ENCODE measurements around the gene OPRM1. TPM values are rescaled to one million over a fixed set of nuclear protein-coding genes. Genes with fewer than 3 reads are reported as not detected.
"Not testable (repeated sequence)": the region's sequence is repeated elsewhere in the genome, so short reads cannot be mapped to it uniquely, and the experiment has no call there.

Gene OPRM1
- total RNA-seq, 2 experiments from 2014 or later: not detected

DNA sequence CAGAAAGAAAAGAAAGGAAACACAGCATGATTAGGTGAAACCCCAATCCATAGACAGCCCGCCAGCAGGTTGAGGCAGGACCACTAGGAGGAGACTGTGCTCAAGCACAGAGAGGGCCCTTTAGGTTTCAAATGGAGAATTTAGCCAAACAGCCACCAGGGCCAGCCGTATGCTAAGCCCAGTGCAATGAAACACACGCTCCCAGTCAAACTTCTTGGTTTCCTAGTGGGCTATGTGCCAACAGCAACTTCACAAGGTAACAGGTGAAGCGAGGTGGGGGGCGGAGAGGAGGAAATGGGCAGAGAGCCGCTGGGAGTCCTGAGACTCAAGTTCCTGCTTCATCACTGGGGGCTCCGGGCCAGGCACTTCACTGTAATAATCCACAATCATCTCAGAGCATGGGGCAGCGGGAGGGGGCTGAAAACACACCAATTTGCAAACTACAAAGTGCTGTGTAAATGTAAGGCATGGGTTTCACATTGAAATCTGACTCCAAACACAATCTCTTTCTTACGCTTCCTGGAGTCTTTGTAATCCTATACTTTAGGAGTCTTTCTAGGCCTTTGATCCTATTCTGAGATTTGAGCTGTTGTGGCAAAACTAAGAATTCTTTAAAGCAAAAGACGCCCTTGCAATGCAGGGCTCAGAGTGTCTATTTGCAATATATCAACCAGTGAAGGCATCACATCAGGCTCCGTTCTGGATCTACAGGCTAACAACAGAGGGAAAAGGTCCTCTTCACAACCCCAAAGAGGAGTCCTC is 117.3 kb downstream of the OPRM1 start:
- Mint-ChIP-seq H3K9me3 (no peaks in the 10 kb centered on the region), H3K27ac (peak overlapping the region; percentile 86), H3K36me3 (peaks cover 12% of the 10 kb centered on the region), H3K4me1 (peaks cover 48% of the 10 kb centered on the region), H3K4me3 (peak overlapping the region; percentile 62), H3K27me3 (no peaks in the 10 kb centered on the region)
- peak; percentile 65 for DNase-seq

DNA sequence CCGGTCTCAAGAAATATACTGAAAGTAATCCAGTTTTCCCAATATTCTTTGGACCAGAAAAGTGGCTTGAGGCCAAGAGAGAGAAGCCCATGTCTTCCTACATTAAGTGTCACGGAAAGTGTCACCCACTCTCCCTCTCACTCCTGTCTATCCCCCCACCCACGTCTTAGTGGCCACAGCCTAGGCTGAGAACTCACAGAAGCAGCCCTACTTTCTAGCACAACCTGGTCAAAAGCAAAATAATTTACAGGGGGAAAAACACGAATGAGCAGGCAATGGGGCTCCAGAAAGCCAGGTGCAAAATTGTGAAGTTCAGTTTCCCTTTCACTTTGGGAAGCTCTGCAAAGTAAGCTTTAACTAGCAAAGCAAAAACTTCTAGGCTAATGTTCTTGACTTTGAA is 118.0 kb downstream of the OPRM1 start:
- H3K4me1 Mint-ChIP-seq: peaks cover 48% of the 10 kb centered on the region

DNA sequence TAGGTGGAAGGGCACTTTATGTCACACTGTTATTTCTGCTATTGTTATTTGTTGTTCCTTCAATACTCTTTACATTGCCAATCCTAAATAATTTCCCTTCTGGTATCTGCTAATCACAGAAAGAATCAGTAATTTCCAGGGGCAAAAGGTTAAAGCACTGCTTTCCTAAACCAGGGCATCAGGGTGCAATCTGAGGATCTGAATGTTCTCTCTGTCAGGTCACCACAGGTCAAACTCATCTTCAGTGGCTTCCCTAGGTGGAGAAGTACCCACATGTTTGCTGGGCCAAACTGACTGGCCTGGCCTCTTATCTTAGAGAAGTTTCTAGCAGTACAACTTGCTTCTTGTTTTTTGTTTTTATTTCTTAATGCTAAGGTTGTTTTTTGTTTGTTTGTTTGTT is 118.7 kb downstream of the OPRM1 start:
- H3K27me3 Mint-ChIP-seq: no peaks in the 10 kb centered on the region
- DNase-seq: no peak
- peak overlapping the region; percentile 62 for H3K4me3 Mint-ChIP-seq
- H3K27ac Mint-ChIP-seq: peak overlapping the region; percentile 86
- peaks cover 12% of the 10 kb centered on the region for H3K36me3 Mint-ChIP-seq
- no peaks in the 10 kb centered on the region for H3K9me3 Mint-ChIP-seq
- peaks cover 48% of the 10 kb centered on the region for H3K4me1 Mint-ChIP-seq

More for the DNA sequence above, 118.0 kb downstream of the OPRM1 start:
- H3K27ac Mint-ChIP-seq: peak overlapping the region; percentile 86
- peak; percentile 39 for DNase-seq
- no peaks in the 10 kb centered on the region for H3K9me3 Mint-ChIP-seq
- H3K36me3 Mint-ChIP-seq: peaks cover 12% of the 10 kb centered on the region
- H3K4me3 Mint-ChIP-seq: peak overlapping the region; percentile 62
- H3K27me3 Mint-ChIP-seq: no peaks in the 10 kb centered on the region

GRCh38 chr6:154159126-154159525 is 120.1 kb downstream of the OPRM1 start:
- no peak for DNase-seq
- H3K4me1 Mint-ChIP-seq: peaks cover 49% of the 10 kb centered on the region
- no peaks in the 10 kb centered on the region for H3K9me3 Mint-ChIP-seq
- H3K36me3 Mint-ChIP-seq: peaks cover 12% of the 10 kb centered on the region
- H3K4me3 Mint-ChIP-seq: no peak overlapping the region
- no peaks in the 10 kb centered on the region for H3K27me3 Mint-ChIP-seq
- no peak overlapping the region for H3K27ac Mint-ChIP-seq

DNA sequence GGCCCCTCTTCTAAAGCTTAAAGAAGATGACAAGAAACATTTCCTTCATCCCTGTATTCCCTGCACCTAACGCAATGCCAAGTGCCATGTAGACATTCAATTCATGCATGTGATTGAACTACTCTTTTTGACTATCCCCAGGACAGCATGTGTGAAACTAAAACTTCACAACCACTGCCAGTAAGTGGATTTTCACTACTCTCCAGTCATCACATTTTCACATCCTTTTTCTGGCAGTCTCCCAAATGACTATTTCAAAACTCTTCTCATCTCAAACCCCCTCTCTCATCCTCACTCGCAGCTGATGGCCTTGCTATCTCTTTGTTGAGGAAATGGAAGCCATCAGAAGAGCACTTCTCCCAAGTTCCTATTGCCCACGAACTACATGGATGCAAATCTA is 122.6 kb downstream of the OPRM1 start:
- no peak for DNase-seq

GRCh38 chr6:154164397-154164796 is 125.4 kb downstream of the OPRM1 start:
- Mint-ChIP-seq H3K4me1 (peaks cover 38% of the 10 kb centered on the region), H3K27ac (no peak overlapping the region), H3K9me3 (peaks cover 2% of the 10 kb centered on the region), H3K36me3 (peaks cover 41% of the 10 kb centered on the region), H3K27me3 (no peaks in the 10 kb centered on the region), H3K4me3 (no peak overlapping the region)
- DNase-seq: no peak

More for the DNA sequence above, 122.6 kb downstream of the OPRM1 start:
- no peak overlapping the region for H3K27ac Mint-ChIP-seq
- peaks cover 29% of the 10 kb centered on the region for H3K36me3 Mint-ChIP-seq
- H3K27me3 Mint-ChIP-seq: no peaks in the 10 kb centered on the region
- peaks cover 2% of the 10 kb centered on the region for H3K9me3 Mint-ChIP-seq
- peaks cover 45% of the 10 kb centered on the region for H3K4me1 Mint-ChIP-seq
- H3K4me3 Mint-ChIP-seq: no peak overlapping the region

GRCh38 chr6:154165478-154165877 is 126.4 kb downstream of the OPRM1 start:
- Mint-ChIP-seq H3K4me1 (peaks cover 42% of the 10 kb centered on the region), H3K27ac (no peak overlapping the region), H3K27me3 (no peaks in the 10 kb centered on the region), H3K36me3 (peaks cover 41% of the 10 kb centered on the region), H3K9me3 (peaks cover 2% of the 10 kb centered on the region), H3K4me3 (no peak overlapping the region)
- no peak for DNase-seq

- H3K36me3 Mint-ChIP-seq: peaks cover 46% of the 10 kb centered on the region
- H3K4me1 Mint-ChIP-seq: peaks cover 40% of the 10 kb centered on the region
- no peak for DNase-seq
Observed at GRCh38 chr6:154166140-154166539, 127.1 kb downstream of the OPRM1 start.

DNA sequence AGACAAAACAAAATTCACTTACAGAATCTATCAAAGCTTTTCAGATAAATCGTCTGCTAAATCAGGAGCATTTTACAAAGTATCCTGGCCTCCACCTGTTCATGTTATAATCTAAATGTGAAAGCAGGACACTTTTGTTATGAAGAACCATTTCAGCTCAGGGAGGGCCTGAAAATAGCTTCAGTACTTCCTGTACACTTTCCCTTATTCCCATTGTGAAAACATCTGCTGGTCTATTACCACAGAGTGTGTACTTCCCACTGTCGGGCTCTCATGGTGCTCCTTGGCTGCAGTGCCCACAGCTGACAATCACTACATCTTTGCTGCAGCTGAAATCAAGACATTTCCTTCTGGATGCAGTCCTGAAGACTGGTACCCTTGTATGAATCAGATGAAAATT is 128.1 kb downstream of the OPRM1 start:
- Mint-ChIP-seq H3K27ac (no peak overlapping the region), H3K4me1 (peaks cover 41% of the 10 kb centered on the region), H3K36me3 (peaks cover 53% of the 10 kb centered on the region)

More at GRCh38 chr6:154166140-154166539, 127.1 kb downstream of the OPRM1 start:
- peak overlapping the region; percentile 54 for H3K27ac Mint-ChIP-seq
- H3K9me3 Mint-ChIP-seq: peaks cover 2% of the 10 kb centered on the region
- no peaks in the 10 kb centered on the region for H3K27me3 Mint-ChIP-seq
- no peak overlapping the region for H3K4me3 Mint-ChIP-seq

GRCh38 chr6:154169193-154169847 is 130.3 kb downstream of the OPRM1 start:
- Mint-ChIP-seq H3K4me1 (peaks cover 49% of the 10 kb centered on the region), H3K4me3 (peak overlapping the region; percentile 16), H3K36me3 (peaks cover 72% of the 10 kb centered on the region), H3K27ac (peak overlapping the region; percentile 17), H3K9me3 (peaks cover 16% of the 10 kb centered on the region), H3K27me3 (no peaks in the 10 kb centered on the region)
- DNase-seq: peak; percentile 44

More for the DNA sequence above, 128.1 kb downstream of the OPRM1 start:
- Mint-ChIP-seq H3K4me3 (no peak overlapping the region), H3K27me3 (no peaks in the 10 kb centered on the region), H3K9me3 (peaks cover 2% of the 10 kb centered on the region)
- no peak for DNase-seq

GRCh38 chr6:154170106-154170505 is 131.1 kb downstream of the OPRM1 start:
- no peak for DNase-seq
- Mint-ChIP-seq H3K27ac (no peak overlapping the region), H3K9me3 (peaks cover 21% of the 10 kb centered on the region), H3K36me3 (peaks cover 77% of the 10 kb centered on the region), H3K27me3 (no peaks in the 10 kb centered on the region), H3K4me1 (peaks cover 50% of the 10 kb centered on the region), H3K4me3 (no peak overlapping the region)

- Mint-ChIP-seq H3K27ac (peak overlapping the region; percentile 39), H3K36me3 (peaks cover 86% of the 10 kb centered on the region), H3K9me3 (peaks cover 38% of the 10 kb centered on the region), H3K4me1 (peaks cover 42% of the 10 kb centered on the region)
- not testable (repeated sequence) for H3K4me3 Mint-ChIP-seq, DNase-seq, H3K27me3 Mint-ChIP-seq
Observed at GRCh38 chr6:154172393-154172792, 133.4 kb downstream of the OPRM1 start.

GRCh38 chr6:154179434-154179833 is 140.4 kb downstream of the OPRM1 start:
- no peak for DNase-seq
- H3K4me3 Mint-ChIP-seq: no peak overlapping the region
- H3K36me3 Mint-ChIP-seq: peaks cover 62% of the 10 kb centered on the region
- no peaks in the 10 kb centered on the region for H3K27me3 Mint-ChIP-seq
- H3K27ac Mint-ChIP-seq: no peak overlapping the region
- peaks cover 34% of the 10 kb centered on the region for H3K9me3 Mint-ChIP-seq
- H3K4me1 Mint-ChIP-seq: peaks cover 33% of the 10 kb centered on the region

DNA sequence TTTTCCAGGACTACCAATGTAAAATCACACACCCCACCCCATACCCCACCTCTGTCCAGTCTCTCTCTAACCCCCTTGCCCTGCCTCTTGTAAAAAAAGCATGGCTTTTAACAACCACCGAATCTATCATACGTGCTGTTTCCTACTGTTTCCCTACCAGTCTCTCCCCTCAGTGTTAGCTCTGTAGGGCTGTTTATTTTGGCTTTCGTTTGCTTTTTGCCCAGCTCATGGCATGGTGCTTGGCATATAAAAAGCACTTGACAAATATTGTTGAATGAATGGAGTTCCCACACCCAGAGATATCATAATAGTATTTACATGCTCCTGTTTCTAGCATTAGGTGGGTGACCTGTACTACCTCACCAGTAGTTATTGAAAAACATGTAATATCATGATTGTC is 148.2 kb downstream of the OPRM1 start:
- Mint-ChIP-seq H3K27me3 (no peaks in the 10 kb centered on the region), H3K9me3 (peaks cover 12% of the 10 kb centered on the region), H3K4me3 (no peak overlapping the region), H3K4me1 (peaks cover 34% of the 10 kb centered on the region), H3K27ac (peak overlapping the region; percentile 5), H3K36me3 (peaks cover 62% of the 10 kb centered on the region)
- DNase-seq: no peak

DNA sequence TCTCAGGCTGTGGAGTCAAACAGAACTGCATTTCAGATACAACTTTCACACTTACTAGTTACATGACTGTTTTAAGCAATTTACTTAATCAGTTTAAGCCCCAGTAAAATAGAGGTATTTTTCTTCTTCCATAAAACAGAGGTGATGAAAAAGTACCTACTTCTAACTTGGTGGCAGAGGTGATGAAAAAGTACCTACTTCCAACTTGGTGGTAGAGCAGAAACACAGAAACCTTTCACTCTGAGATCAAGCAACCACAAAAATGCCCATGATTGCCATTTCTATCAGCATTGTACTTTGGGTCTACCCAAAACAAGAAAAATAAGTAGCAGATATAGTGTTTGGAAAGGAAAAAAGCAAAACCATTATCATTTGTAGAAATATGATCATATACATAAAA is 148.7 kb downstream of the OPRM1 start:
- Mint-ChIP-seq H3K36me3 (peaks cover 63% of the 10 kb centered on the region), H3K9me3 (peaks cover 12% of the 10 kb centered on the region), H3K4me3 (no peak overlapping the region), H3K27ac (peak overlapping the region; percentile 5), H3K27me3 (no peaks in the 10 kb centered on the region), H3K4me1 (peaks cover 34% of the 10 kb centered on the region)
- DNase-seq: no peak
